Measurements from ENCODE around the gene DDX10. TPM values are rescaled to one million over a fixed set of nuclear protein-coding genes. Genes with fewer than 3 reads are reported as not detected.
A peak's percentile ranks its signal among the peaks of the same experiment; 100 is the strongest.

The DDX10 gene
- total and polyA plus RNA-seq, 9 of the 15 experiments (the other 6 are each of a cell fraction or from before 2014, with no cell fraction given) = 33.9 to 94.6 (median 50.7) TPM

- TF ChIP-seq MGA (IDR thresholded peaks at IDR 0.05) (peak; percentile 55; the same call in 1 of the 2 replicates), JUND (IDR thresholded peaks at IDR 0.05; ENCODE audit: borderline replicate concordance, low read depth, low read length) (peak; percentile 98), JUND (tag; IDR thresholded peaks at IDR 0.05; ENCODE audit: borderline replicate concordance, low read depth, low read length) (peak; percentile 99), ADNP (tag; IDR thresholded peaks at IDR 0.05) (no peak), ATF1 (CRISPR knock-in tag; IDR thresholded peaks at IDR 0.05) (peak; percentile 55), ATF1 (tag; IDR thresholded peaks at IDR 0.05) (peak; percentile 99), ZNF766 (CRISPR knock-in tag; conservative IDR thresholded peaks at IDR 0.05) (0 out of 2 replicates have a peak, but pooled peaks have one; percentile 37), GABPB1 (CRISPR knock-in tag; IDR thresholded peaks at IDR 0.05) (peak; percentile 61), ZKSCAN8 (CRISPR knock-in tag; IDR thresholded peaks at IDR 0.05) (no peak), MEF2A (IDR thresholded peaks at IDR 0.05; ENCODE audit: control insufficient read depth, low read depth, low read length) (no peak), ZNF175 (CRISPR knock-in tag; IDR thresholded peaks at IDR 0.05; ENCODE audit: low read depth) (no peak), VEZF1 (CRISPR knock-in tag; IDR thresholded peaks at IDR 0.05) (peak; percentile 92), SP1 (CRISPR knock-in tag; IDR thresholded peaks at IDR 0.05) (no peak; the same call in 1 of the 2 replicates), TAF15 (IDR thresholded peaks at IDR 0.05; ENCODE audit: low read depth, low read length) (no peak), CREB1 (IDR thresholded peaks at IDR 0.05) (peak; percentile 94), CREB1 (CRISPR knock-in tag; IDR thresholded peaks at IDR 0.05) (peak; percentile 95)
Measured at GRCh38 chr11:108664730-108665525, at the start of gene DDX10 (continued).
